Measurements from ENCODE around the gene CDIP1.

GRCh38 chr16:4512473-4512872 is 26.1 kb downstream of the CDIP1 start:
- TF ChIP-seq TAF1 (IDR thresholded peaks at IDR 0.05; ENCODE audit: borderline replicate concordance, insufficient read depth, low read length), result no peak
- no peak for TF ChIP-seq POLR2AphosphoS5 (IDR thresholded peaks at IDR 0.05; ENCODE audit: low read depth, low read length)
